NCI-H1694 (cell line): ENCODE measurements around the gene ZNF747.
"Not testable (repeated sequence)": the region's sequence is repeated elsewhere in the genome, so short reads cannot be mapped to it uniquely, and the experiment has no call there.

Source experiments
- DNase-seq: peaks from one replicate; lab custom pipeline; 2025; lab: John Stamatoyannopoulos, UW

ZNF747 gene

GRCh38 chr16:30533748-30534367 is 800 bp downstream of the ZNF747 start:
- DNase-seq, result no peak

GRCh38 chr16:30533146-30533522 is 1.5 kb downstream of the ZNF747 start:
- no peak for DNase-seq

DNA sequence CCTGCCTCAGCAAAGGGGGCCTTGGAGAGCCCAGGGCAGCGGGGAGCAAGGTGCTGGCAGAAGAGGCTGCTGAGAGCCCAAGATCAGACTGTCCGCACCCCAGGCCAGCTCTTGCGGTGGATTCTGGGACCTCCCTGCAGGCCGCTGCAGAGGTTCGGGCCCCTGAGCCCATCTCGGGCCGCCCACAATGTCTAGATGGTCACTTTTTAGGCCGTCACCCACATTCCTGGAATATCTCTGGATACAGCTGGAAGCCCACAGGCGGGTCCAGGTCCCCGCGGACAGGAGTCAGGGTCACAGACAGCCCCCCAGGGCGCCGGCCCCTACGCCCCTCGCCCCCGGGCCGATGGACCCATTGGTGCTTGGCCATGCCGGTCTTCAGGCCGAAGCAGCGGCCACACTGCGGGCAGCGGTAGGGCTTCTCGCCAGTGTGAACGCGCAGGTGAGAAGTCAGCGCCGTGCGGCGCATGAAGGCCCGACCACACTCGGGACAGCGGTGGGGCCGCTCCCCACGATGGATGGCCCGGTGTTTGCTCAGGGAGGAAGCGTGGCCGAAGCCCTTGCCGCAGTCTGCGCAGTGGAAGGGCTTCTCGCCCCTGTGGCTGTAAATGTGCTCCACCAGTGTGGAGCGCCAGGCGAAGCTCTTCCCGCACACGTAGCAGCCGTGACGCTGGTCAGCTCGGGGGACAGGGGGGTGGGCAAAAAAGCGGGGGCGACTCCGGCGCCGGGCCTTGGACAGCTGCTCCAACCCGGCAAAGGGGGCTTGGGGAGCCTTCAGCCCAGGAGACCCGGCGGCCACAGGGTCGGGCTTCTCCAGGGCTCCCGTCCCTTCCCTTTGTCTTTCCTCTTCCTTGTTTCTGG is 2.1 kb downstream of the ZNF747 start:
- DNase-seq, result no peak

DNA sequence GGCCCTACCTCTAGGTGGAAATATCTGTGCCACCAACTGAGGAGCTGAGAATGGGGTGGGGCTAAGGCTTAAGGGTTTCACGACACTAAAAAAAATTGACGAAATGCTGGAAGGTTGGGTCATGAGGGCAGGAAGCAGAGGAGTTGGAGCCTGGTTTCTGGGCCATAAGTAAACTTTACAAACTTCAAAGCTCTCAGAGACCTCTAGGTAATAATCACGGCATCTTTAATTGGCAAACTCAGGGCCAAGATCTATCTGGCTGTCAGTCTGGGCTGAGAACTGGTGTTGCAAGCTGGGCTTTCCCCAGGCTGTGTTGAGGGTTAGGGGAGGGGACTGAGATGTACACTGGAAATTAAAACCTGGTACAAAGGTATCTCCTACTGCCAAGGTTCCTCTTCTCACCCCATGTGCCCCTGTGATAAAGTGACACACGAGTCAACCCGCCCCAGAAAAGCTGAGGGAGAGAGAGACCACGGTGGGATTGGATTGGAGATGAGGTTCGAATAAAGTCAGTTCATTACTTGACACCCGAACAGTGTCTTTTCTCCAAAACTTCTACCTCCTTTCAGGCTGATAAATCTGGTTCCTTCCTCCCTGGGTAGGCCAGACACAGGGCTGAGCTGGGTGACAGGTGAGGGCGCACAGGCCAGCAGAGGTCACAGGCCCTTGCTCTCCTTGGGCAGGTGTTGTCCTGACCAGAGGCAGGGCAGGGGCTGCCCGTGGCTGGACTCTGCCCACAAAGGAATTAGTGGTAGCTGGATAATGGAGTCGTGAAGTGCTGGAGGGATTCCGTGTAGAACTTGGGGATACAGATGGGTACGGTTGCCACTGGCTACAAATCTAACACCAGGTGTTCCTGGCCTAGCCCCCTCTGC is 4.3 kb downstream of the ZNF747 start:
- no peak for DNase-seq

DNA sequence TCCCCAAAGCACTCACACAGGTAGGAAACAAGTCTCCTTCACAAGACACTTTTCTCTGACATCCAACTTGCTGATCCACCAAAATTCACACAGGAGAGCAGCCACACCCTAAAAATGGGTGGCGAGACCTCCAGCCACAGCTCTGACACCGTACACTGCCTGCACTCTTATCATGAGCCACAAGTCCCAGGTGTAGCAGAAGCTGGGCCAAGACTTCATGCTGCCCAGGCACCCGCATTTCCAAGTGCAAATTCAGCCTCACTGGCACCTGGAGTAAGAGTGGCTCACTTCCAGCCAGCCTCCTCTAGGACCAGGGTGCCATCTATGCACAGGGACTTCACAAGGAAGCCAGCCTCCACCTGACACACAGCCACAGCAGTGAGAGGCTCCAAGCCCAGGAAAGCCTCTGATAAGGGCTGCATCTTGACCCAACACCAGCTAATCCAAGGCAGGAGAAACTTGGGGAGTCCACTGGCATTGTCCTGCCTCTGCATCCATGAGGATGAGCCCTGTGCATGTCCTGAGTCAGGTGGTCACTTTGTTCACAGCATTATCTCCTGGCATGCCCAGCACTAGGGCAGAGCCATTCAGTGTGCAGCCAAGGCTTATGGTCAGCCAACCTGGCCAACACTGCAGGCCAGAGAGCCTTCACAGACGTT is 5.7 kb downstream of the ZNF747 start:
- no peak for DNase-seq

GRCh38 chr16:30527635-30528178 is 7.0 kb downstream of the ZNF747 start:
- no peak for DNase-seq

DNA sequence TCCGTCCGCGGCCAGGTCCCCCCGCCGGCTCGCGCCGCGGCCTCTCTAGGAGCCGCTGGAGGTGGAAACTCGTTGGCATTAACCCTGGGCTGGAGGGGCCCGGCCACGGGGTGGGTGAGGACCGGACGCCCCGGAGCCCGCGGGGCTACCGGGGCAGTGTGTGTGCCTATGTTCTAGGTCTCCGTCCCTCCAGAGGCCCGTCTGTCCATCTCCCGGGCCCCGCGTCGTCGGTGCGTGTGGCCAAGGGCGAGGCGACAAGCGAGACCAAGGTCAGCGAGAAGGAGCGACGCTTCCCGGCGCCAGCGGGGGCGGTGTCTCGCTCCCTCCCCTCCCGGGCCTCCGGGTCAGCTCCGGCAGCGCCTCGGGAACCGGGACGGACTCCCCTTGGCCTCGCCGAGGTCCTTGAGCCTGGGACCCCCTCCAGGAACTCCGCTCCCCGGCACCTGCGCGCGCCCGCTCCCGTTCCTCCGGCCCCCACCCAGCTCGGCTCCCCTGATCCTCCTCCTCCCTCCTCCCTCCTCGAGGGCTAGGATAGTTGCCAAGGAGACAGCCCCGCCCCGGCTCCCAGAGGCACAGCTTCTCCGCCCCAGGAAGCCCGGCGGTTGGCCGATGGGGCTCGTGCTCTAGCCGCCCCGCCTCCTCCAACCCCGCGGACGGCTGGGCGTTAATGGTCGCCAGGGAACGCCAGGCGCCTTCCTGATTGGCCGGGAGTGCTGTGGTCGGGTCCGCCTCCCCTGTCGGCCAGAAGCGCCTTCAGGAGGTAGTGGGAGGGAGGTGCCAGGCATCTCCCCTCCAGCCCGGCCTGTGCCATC is 7.6 kb downstream of the ZNF747 start:
- DNase-seq, result peak; percentile 86

DNA sequence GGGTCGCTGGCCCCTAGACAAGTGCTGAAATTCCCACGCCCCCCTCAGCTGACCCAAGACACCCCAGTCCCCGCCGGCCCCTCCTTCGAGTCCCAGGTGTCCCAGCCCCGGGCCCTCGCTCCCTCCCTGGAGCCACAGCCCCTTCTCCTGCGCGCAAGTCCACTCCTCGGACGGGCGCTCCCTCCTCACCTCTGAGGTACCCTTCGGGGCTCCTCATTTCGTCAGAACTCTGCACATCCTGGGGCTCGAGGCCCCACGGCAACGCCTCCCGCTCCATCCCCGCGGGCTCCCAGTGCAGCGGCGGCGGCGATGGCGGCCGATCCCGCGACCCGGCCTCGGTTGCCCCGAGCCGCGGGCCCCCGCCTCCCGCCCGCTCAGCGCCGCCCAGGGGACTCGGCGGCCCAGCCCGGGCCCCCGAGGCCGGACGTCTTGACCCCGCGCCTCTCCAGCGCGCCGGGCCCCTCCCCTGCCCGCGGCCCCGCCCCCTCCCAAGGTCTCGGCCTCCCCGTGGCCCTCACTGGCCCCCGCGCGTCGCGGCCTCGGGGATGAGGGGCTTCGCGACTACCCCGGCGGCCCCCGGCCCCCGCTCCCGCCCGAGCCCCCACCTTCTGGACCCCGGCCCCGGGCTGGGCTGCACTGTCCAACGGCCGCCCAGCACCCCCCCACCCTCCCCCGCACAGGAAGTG is 8.4 kb downstream of the ZNF747 start, which contains the start of gene ZNF768:
Gene ZNF768, minus strand, starts transcription at position 430 of the 686 bp plus-strand sequence. Its CDS starts 153 bp downstream, at position 277.
- DNase-seq, result peak; percentile 1

DNA sequence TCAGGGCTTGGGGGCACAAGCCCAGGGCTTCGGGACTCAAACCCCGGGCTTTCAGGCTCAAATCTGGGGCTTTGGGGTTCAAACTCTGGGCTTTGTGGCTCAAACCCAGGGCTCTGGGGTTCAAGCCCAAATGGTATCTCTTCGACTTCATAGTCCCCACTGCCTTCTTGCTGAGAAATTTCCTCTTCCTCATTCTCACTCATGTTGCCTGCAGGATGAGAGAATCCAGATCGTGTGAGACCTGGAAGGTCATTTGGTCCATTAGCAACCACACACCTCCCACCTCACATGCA is 8.9 kb downstream of the ZNF747 start:
- no peak for DNase-seq

DNA sequence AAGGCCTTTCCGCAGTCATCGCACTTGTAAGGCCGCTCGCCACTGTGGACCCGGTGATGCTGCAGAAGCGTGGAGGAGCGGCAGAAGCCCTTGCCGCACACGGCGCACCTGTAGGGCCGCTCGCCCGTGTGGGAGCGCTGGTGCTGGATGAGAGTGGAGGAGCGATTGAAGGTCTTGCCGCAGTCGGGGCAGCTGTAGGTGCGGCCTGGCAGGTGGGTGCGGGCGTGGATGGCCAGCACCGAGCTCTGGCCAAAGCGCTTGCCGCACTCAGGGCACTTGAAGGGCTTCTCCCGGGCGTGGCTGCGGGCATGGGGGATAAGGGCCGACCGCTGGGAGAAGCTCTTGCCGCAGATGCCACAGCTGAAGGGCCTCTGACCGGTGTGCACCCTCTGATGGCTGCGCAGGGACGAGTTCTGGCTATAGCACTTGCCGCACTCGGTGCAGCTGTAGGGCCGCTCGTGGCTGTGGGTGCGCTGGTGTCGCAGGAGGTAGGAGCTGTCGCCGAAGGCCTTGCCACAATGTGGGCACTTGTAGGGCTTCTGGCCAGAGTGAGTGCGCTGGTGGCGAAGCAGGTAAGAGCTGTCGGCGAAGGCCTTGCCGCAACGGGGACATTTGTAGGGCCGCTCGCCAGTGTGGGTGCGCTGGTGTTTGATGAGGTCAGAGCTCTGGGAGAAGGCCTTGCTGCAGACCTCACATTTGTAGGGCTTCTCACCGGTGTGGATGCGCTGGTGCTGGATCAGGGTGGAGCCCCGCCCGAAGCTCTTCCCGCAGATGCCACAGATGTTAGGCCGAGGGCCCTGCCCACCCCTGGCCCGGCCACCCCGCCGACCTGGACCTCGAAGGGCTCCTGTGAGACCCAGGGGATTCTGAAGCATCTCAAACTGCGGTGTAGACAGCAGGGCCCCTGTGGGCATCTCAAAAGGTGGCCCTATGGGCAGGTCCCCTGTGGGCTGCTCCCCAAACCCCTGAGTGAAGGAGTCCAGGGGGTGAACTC is 9.8 kb downstream of the ZNF747 start:
- DNase-seq, result no peak

- no peak for DNase-seq
Observed at GRCh38 chr16:30523768-30524574, 10.7 kb downstream of the ZNF747 start.

DNA sequence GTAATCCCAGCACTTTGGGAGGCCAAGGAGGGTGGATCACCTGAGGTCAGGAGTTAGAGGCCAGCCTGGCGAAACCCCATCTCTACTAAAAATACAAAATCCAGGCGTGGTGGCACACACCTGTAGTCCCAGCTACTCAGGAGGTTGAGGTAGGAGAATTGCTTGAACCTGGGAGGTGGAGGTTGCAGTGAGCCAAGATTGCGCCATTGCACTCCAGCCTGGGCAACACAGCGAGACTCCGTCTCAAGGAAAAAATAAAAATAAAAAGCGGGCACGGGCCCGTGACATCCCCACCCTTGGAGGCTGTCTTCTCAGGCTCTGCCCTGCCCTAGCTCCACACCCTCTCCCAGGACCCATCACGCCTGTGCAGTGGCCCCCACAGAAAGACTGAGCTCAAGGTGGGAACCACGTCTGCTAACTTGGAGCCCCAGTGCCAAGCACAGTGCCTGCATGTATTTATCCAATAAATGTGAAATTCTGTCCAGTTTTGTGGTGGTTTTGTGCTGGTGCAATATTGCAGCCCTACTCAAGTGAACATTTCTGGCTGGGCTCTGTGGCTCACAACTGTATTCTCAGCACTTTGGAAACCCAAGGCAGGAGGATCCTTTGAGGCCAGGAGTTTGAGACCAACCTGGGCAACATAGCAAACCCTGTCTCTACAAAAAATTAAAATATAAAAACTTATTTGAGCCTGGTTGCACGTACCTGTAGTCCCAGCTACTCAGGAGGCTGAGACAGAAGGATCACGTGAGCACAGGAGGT is 11.8 kb downstream of the ZNF747 start:
- DNase-seq, result not testable (repeated sequence)

GRCh38 chr16:30521873-30522641 is 12.6 kb downstream of the ZNF747 start:
- DNase-seq, result no peak

- no peak for DNase-seq
Observed at GRCh38 chr16:30521476-30521872, 13.2 kb downstream of the ZNF747 start.

- DNase-seq, result no peak
Observed at GRCh38 chr16:30519120-30520049, 15.3 kb downstream of the ZNF747 start.

DNA sequence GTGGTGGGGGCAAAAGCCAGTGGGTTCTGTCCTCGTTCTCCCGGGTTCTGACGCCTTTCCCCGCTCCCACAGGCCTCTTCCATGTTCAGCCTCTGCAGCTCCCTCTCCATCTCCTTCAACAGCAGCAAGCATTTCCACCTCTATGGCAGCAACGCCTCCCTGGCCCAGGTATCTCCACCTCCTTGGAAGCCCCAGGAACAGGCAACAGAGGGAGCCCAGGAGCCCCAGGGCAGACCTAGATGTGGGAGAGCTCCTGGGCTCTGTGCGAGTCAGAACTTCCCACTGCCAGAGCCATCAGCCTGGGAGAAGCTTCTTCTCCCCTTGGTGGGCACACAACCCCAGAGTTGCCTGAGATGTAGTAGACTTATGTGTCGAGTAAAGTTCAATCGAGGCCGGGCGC is 16.1 kb downstream of the ZNF747 start:
- no peak for DNase-seq
